Measurements from ENCODE around the gene FBXL13. TPM values are rescaled to one million over a fixed set of nuclear protein-coding genes. Genes with fewer than 3 reads are reported as not detected.

The FBXL13 gene
- total and polyA plus RNA-seq, 2 of the 8 experiments (the other 6 are each of a cell fraction or from before 2014, with no cell fraction given) = 1.2 to 2.8 TPM

- TF ChIP-seq SAP30 (IDR thresholded peaks at IDR 0.05; ENCODE audit: insufficient read depth, insufficient replicate concordance, low read length) = peak; percentile 98
- no peak for TF ChIP-seq RAD21 (IDR thresholded peaks at IDR 0.05 in 1 of 2, conservative IDR thresholded peaks at IDR 0.05 in 1 of 2; ENCODE audit: low read depth in 2 of 2, low read length in 2 of 2)
- no peak for TF ChIP-seq CBX5 (IDR thresholded peaks at IDR 0.05; ENCODE audit: low read depth, low read length)
- TF ChIP-seq CHD2 (IDR thresholded peaks at IDR 0.05; ENCODE audit: low read length) = no peak
- TF ChIP-seq, protein P1, sequence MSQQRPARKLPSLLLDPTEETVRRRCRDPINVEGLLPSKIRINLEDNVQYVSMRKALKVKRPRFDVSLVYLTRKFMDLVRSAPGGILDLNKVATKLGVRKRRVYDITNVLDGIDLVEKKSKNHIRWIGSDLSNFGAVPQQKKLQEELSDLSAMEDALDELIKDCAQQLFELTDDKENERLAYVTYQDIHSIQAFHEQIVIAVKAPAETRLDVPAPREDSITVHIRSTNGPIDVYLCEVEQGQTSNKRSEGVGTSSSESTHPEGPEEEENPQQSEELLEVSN (IDR thresholded peaks at IDR 0.05) = peak; percentile 62; the same call in 1 of the 2 replicates
- no peak for TF ChIP-seq TEAD4 (IDR thresholded peaks at IDR 0.05; ENCODE audit: low read depth, low read length)
- no peak for TF ChIP-seq GABPA (IDR thresholded peaks at IDR 0.05; ENCODE audit: borderline replicate concordance, insufficient read depth, low read length)
- 0 out of 2 replicates have a peak, but pooled peaks have one; percentile 2 for TF ChIP-seq TCF12 (IDR thresholded peaks at IDR 0.05; ENCODE audit: low read depth, low read length)
- peak; percentile 80; the same call in 1 of the 2 replicates for TF ChIP-seq SP4 (IDR thresholded peaks at IDR 0.05; ENCODE audit: low read length)
- no peak for TF ChIP-seq CBX8 (IDR thresholded peaks at IDR 0.05; ENCODE audit: borderline replicate concordance, low read depth, low read length)
- TF ChIP-seq TBP (IDR thresholded peaks at IDR 0.05; ENCODE audit: low read depth, low read length) = peak; percentile 41; the same call in 1 of the 2 replicates
- TF ChIP-seq MAFK (IDR thresholded peaks at IDR 0.05; ENCODE audit: low read depth, low read length) = no peak
- TF ChIP-seq FOSL1 (IDR thresholded peaks at IDR 0.05; ENCODE audit: insufficient read depth, low read depth, low read length) = no peak
- TF ChIP-seq EP300 (IDR thresholded peaks at IDR 0.05; ENCODE audit: borderline replicate concordance in 1 of 2, low read depth in 2 of 2, low read length in 2 of 2) = no peak
These were observed at the start of gene FBXL13, which contains the start of gene ARMC10 (continued) for GRCh38 chr7:103074519-103075336.

All from H1 (cell line).